Germinal center (tissue), 1 donor: Measurements from ENCODE around the gene MMP14.
"Not testable (repeated sequence)": the region's sequence is repeated elsewhere in the genome, so short reads cannot be mapped to it uniquely, and the experiment has no call there.

Source experiments
- DNase-seq: peaks from one replicate; pipeline ENCODE4 v3.0.0; 2012; ENCODE audit warnings: mixed read lengths, low spot score

Gene MMP14

GRCh38 chr14:22814941-22815713, 21.3 kb upstream of the MMP14 start, which contains the start of gene SLC7A7:
Gene SLC7A7, minus strand, starts transcription at chr14:22815435. Its CDS starts 2,037 bp downstream, at chr14:22813398.
- DNase-seq = no peak

- DNase-seq = no peak
Observed at GRCh38 chr14:22819151-22819988, 17.0 kb upstream of the MMP14 start.

- DNase-seq = no peak
Observed at GRCh38 chr14:22820731-22821130, 15.7 kb upstream of the MMP14 start.

- no peak for DNase-seq
Observed at GRCh38 chr14:22821193-22822015, 15.0 kb upstream of the MMP14 start.

GRCh38 chr14:22822016-22822570, 14.3 kb upstream of the MMP14 start:
- no peak for DNase-seq

GRCh38 chr14:22822571-22823098, 13.8 kb upstream of the MMP14 start:
- DNase-seq = peak; percentile 81

GRCh38 chr14:22824711-22825359, 11.6 kb upstream of the MMP14 start:
- no peak for DNase-seq

GRCh38 chr14:22829076-22829660, 7.2 kb upstream of the MMP14 start:
- DNase-seq = not testable (repeated sequence)

GRCh38 chr14:22829661-22830442, 6.5 kb upstream of the MMP14 start, which contains the start of gene MRPL52:
Gene MRPL52, plus strand, starts transcription at chr14:22829887. Its CDS starts 26 bp downstream, at chr14:22829913.
- DNase-seq = peak; percentile 88

GRCh38 chr14:22830443-22831010, 5.9 kb upstream of the MMP14 start:
- DNase-seq = no peak

GRCh38 chr14:22835505-22835904, 880 bp upstream of the MMP14 start:
- DNase-seq = no peak

- DNase-seq = no peak
Observed at GRCh38 chr14:22837114-22837749, 847 bp downstream of the MMP14 start.

GRCh38 chr14:22837750-22838538, 1.6 kb downstream of the MMP14 start:
- no peak for DNase-seq

GRCh38 chr14:22838631-22839041, 2.3 kb downstream of the MMP14 start:
- no peak for DNase-seq

- no peak for DNase-seq
Observed at GRCh38 chr14:22839159-22839779, 2.9 kb downstream of the MMP14 start.

- no peak for DNase-seq
Observed at GRCh38 chr14:22841311-22841710, 4.9 kb downstream of the MMP14 start.

GRCh38 chr14:22841769-22842168, 5.4 kb downstream of the MMP14 start:
- no peak for DNase-seq
